K562 (cell line): ENCODE measurements around the gene CPOX. TPM values are rescaled to one million over a fixed set of nuclear protein-coding genes. Genes with fewer than 3 reads are reported as not detected.

Experiments used
- ATAC-seq: fragments of 200-7000 bp; cut with Tn5 transposase; 3 replicates; pipeline ENCODE4 v1.9.1; 2020; ENCODE audit warnings: moderate library complexity
- BruUV-seq: library from RNA; stranded (reverse); fragments of 400-500 nt; replicated peaks from 2 replicates; lab custom pipeline; 2021; lab: Mats Ljungman, UMichigan
- CTCF ChIA-PET: fragments of 300-600 bp; formaldehyde crosslinking; extraction: SDS; loops from one replicate; lab custom pipeline; 2021; ENCODE audit warnings: low intra/inter-chr PET ratio; lab: Yijun Ruan, JAX
- POLR2A ChIA-PET: fragments of 300-600, 350-650 bp; sonication (Branson Sonifier 250); formaldehyde crosslinking; extraction: SDS; loops from one replicate; lab custom pipeline; 2021; ENCODE audit warnings: antibody characterized with exemption, inconsistent platforms; lab: Yijun Ruan, JAX
- DNase-seq, 4 experiments: peaks; one replicate each; pipeline versions ENCODE4 v3.0.0 to v3.0.0-alpha.2; 2011 to 2018; ENCODE audit warnings: low spot score in 3 of 4, mixed read lengths in 3 of 4; ENCODE audit errors: extremely low read depth in 1 of 4
- FAIRE-seq: peaks from 2 replicates; lab custom pipeline; 2011; peaks lifted over from hg19 to GRCh38; lab: Jason Lieb, UNC
- H2AFZ ChIP-seq: 2 replicates; pipeline ENCODE4 v1.6.0; 2011; ENCODE audit warnings: low read depth, low read length, control low read depth, inconsistent platforms
- H3K27ac ChIP-seq: fragments of 200-600 bp; 3 replicates; pipeline ENCODE4 v1.8.0; 2011; ENCODE audit warnings: low read depth, mild to moderate bottlenecking, control low read depth, inconsistent platforms, low read length, moderate library complexity, mixed read lengths; ENCODE audit errors: extremely low read depth
- H3K27me3 ChIP-seq, 2 experiments: fragments of 300-600 bp in 1 of 2; 2 replicates in 1 of 2; 3 replicates in 1 of 2; pipeline versions ENCODE4 v1.6.0 to v1.8.0; 2011; ENCODE audit warnings: inconsistent platforms in 2 of 2, low read length in 2 of 2, mild to moderate bottlenecking in 1 of 2, mixed read lengths in 1 of 2, moderate library complexity in 1 of 2; ENCODE audit not compliant: control insufficient read depth in 2 of 2, insufficient read depth in 2 of 2
- H3K36me3 ChIP-seq: fragments of 300-600 bp; 3 replicates; pipeline ENCODE4 v1.8.0; 2011; ENCODE audit warnings: mild to moderate bottlenecking, low read length, inconsistent platforms; ENCODE audit not compliant: control insufficient read depth, insufficient read depth
- H3K4me1 ChIP-seq, 2 experiments: fragments of 200-600 bp in 1 of 2; replicated peaks in 1 of 2; 2 replicates in 1 of 2; 3 replicates in 1 of 2; pipeline versions ENCODE4 v1.5.1 to v1.8.0; 2011; ENCODE audit warnings: inconsistent platforms in 2 of 2, low read length in 2 of 2, mild to moderate bottlenecking in 1 of 2, mixed read lengths in 1 of 2, moderate library complexity in 1 of 2; ENCODE audit not compliant: control insufficient read depth in 2 of 2, insufficient read depth in 2 of 2
- H3K4me2 ChIP-seq: 2 replicates; pipeline ENCODE4 v1.6.1; 2011; ENCODE audit warnings: low read length, control low read depth, inconsistent platforms, mixed read lengths; ENCODE audit not compliant: insufficient read depth
- H3K4me3 ChIP-seq: fragments of 200-600 bp; sonication (generic), shearing (Covaris generic); 2 replicates; pipeline ENCODE4 v1.5.1; 2016; ENCODE audit warnings: control low read depth, inconsistent platforms
- H3K79me2 ChIP-seq: fragments of 200-600 bp; 3 replicates; pipeline ENCODE4 v1.8.0; 2011; ENCODE audit warnings: low read length, inconsistent platforms; ENCODE audit not compliant: control insufficient read depth, insufficient read depth
- H3K9ac ChIP-seq, 2 experiments: 2 replicates each; pipeline versions ENCODE4 v1.6.0 to v1.6.1; 2011; ENCODE audit warnings: low read depth in 2 of 2, low read length in 2 of 2, control low read depth in 1 of 2, inconsistent platforms in 1 of 2, mild to moderate bottlenecking in 1 of 2, mixed read lengths in 1 of 2; ENCODE audit not compliant: insufficient read depth in 1 of 2
- H3K9me1 ChIP-seq: one replicate; pipeline ENCODE4 v1.6.0; 2011; ENCODE audit warnings: inconsistent platforms, mild to moderate bottlenecking, low read length, moderate library complexity; ENCODE audit not compliant: control insufficient read depth, insufficient read depth
- H3K9me3 ChIP-seq: replicated peaks from 2 replicates; pipeline ENCODE4 v1.5.1; 2011; ENCODE audit warnings: low read depth, low read length, inconsistent platforms; ENCODE audit not compliant: control insufficient read depth, insufficient read depth
- H4K20me1 ChIP-seq: replicated peaks from 2 replicates; pipeline ENCODE4 v1.6.1; 2011; ENCODE audit warnings: low read length, inconsistent platforms, mixed read lengths; ENCODE audit not compliant: control insufficient read depth, insufficient read depth
- ZBTB1 ChIP-seq: sonication (generic); formaldehyde crosslinking; IDR thresholded peaks from 2 replicates; pipeline ENCODE4 v1.8.1; 2023; ENCODE audit warnings: missing genetic modification reagents, low read depth, mild to moderate bottlenecking, borderline replicate concordance
- WGBS: fragments of 100-300 bp; shearing (Covaris generic); methylation state at CpG from one replicate; pipeline ENCODE4 v1.1.6; 2016; ENCODE audit warnings: low coverage, mixed read lengths; ENCODE audit not compliant: insufficient coverage; ENCODE audit errors: missing lambda C conversion rate; 5-methylcytosine and 5-hydroxymethylcytosine counted together
- in situ Hi-C: fragments of 300-500 bp; cut with MboI; formaldehyde crosslinking; loops from 4 replicates; pipeline ENCODE4 v1.15.0; 2018; ENCODE audit warnings: inconsistent platforms, mixed read lengths
- intact Hi-C: fragments of 100-400 bp; cut with micrococcal nuclease; formaldehyde crosslinking; loops from 2 replicates; pipeline ENCODE4 v1.14.2; 2022
- polyA plus RNA-seq, 8 experiments: library from polyadenylated mRNA; depleted of rRNA in 4 of 8; stranded (reverse) in 5 of 8; unstranded in 3 of 8; fragments of >200 nt; fragmentation: Nextera tagmentation in 2 of 8; fragmentation: Illumina TruSeq in 1 of 8; extraction: Ambion mirVana in 2 of 8; extraction: Trizol in 1 of 8; gene quantifications; 2 replicates each; pipeline versions ENCODE4 v1.2.1 to v1.2.3, GENCODE V29; 2011 to 2014; ENCODE audit warnings: inconsistent platforms in 1 of 8, missing spikeins in 1 of 8
- total RNA-seq, 7 experiments: library from RNA; depleted of rRNA in 6 of 7; stranded (reverse); fragments of >200 nt in 6 of 7; fragmentation: Illumina TruSeq in 2 of 7; extraction: Trizol in 2 of 7; gene quantifications; 2 replicates each; pipeline versions ENCODE4 v1.2.1 to v1.2.3, GENCODE V29; 2011 to 2021; ENCODE audit warnings: low replicate concordance in 1 of 7
- TF ChIP-seq, protein P1 (sequence below): fragments of 450-650 bp; IDR thresholded peaks from 2 replicates; pipeline ENCODE4 v1.6.1; 2017; ENCODE audit warnings: antibody characterized with exemption, mild to moderate bottlenecking
- TF ChIP-seq, protein P2 (sequence below): fragments of 450-650 bp; formaldehyde crosslinking; IDR thresholded peaks from 2 replicates; pipeline ENCODE4 v1.4.0; 2020; ENCODE audit warnings: mild to moderate bottlenecking, moderate library complexity

Gene CPOX
- total and polyA plus RNA-seq, 9 of the 15 experiments (the other 6 are each of a cell fraction or from before 2014, with no cell fraction given): 14.6 to 82.1 (median 24.8) TPM

DNA sequence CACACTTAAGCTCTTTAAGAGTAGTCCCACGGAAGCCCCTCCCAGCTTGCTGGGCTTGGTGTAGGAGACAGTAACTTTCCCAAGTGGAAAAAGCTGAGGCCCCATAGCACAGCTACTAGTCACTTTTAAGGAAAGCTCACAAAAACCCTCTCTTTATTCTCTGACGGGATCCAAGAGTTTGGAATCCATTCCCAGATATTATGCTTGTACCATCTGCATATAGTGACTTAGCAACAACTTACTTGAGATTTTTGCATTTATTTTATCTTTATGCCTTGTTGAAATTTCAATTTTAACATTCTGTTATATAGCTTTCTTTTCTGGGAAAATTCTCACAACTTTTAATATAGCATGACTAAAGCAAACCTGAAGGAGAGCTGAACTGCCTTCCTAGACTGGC, 42.2 kb downstream of the CPOX start (continued):
- TF ChIP-seq, protein P1, sequence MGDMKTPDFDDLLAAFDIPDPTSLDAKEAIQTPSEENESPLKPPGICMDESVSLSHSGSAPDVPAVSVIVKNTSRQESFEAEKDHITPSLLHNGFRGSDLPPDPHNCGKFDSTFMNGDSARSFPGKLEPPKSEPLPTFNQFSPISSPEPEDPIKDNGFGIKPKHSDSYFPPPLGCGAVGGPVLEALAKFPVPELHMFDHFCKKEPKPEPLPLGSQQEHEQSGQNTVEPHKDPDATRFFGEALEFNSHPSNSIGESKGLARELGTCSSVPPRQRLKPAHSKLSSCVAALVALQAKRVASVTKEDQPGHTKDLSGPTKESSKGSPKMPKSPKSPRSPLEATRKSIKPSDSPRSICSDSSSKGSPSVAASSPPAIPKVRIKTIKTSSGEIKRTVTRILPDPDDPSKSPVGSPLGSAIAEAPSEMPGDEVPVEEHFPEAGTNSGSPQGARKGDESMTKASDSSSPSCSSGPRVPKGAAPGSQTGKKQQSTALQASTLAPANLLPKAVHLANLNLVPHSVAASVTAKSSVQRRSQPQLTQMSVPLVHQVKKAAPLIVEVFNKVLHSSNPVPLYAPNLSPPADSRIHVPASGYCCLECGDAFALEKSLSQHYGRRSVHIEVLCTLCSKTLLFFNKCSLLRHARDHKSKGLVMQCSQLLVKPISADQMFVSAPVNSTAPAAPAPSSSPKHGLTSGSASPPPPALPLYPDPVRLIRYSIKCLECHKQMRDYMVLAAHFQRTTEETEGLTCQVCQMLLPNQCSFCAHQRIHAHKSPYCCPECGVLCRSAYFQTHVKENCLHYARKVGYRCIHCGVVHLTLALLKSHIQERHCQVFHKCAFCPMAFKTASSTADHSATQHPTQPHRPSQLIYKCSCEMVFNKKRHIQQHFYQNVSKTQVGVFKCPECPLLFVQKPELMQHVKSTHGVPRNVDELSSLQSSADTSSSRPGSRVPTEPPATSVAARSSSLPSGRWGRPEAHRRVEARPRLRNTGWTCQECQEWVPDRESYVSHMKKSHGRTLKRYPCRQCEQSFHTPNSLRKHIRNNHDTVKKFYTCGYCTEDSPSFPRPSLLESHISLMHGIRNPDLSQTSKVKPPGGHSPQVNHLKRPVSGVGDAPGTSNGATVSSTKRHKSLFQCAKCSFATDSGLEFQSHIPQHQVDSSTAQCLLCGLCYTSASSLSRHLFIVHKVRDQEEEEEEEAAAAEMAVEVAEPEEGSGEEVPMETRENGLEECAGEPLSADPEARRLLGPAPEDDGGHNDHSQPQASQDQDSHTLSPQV: no peak

DNA sequence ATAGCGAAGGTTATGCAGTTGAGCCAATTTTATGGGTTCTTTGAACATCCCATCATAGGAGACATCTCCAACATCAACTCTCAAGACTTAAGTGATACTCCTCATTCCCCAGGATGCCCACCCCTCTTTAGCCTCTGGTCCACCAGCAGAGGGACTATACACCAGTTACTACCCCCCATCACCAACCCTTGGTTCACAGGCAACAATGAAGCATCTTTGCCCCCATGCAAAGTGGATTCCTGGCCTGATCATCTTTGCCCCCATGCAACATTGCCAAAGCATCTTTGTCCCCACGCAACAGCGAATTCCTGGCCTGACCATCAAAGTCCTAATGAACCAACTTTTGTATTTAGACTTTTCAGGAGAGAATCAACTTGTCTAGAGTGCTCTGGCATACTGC, 42.6 kb downstream of the CPOX start:
- no peaks in the 10 kb centered on the region for H3K79me2 ChIP-seq

More for the DNA sequence above, 42.6 kb downstream of the CPOX start:
- ChIA-PET POLR2A (interaction anchor here (0.6 kb wide), 1 partner anchor 19 kb away, joined by 3 read pairs; no protein-coding TSS in a partner anchor), CTCF (no interaction called here)
- Histone ChIP-seq H3K9ac (no peak overlapping the region), H4K20me1 (no peaks in the 10 kb centered on the region), H3K4me1 (peaks cover 4 to 37% of the 10 kb centered on the region in 2 experiments), H3K9me1 (no peaks in the 10 kb centered on the region), H3K36me3 (no peaks in the 10 kb centered on the region; the same call in 2 of the 3 replicates), H3K27me3 (no peaks in the 10 kb centered on the region), H3K4me3 (no peak overlapping the region), H3K27ac (no peak overlapping the region; the same call in 2 of the 3 replicates), H3K4me2 (no peak overlapping the region), H2AFZ (peak overlapping the region; percentile 79; the same call in 1 of the 2 replicates), H3K9me3 (no peaks in the 10 kb centered on the region)
- no peak for FAIRE-seq
- intact Hi-C loops: no loop called here
- DNase-seq: no peak
- no peak for ATAC-seq
- BruUV-seq: no TSS peak
- no peak for TF ChIP-seq ZBTB1
- TF ChIP-seq, protein P2, sequence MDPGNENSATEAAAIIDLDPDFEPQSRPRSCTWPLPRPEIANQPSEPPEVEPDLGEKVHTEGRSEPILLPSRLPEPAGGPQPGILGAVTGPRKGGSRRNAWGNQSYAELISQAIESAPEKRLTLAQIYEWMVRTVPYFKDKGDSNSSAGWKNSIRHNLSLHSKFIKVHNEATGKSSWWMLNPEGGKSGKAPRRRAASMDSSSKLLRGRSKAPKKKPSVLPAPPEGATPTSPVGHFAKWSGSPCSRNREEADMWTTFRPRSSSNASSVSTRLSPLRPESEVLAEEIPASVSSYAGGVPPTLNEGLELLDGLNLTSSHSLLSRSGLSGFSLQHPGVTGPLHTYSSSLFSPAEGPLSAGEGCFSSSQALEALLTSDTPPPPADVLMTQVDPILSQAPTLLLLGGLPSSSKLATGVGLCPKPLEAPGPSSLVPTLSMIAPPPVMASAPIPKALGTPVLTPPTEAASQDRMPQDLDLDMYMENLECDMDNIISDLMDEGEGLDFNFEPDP (CRISPR knock-in tag): no peak
- in situ Hi-C loops: no loop called here
- 78% methylated on average over 3 of the region's 3 CpGs for WGBS
